ENCODE data around the gene ACER2.
A peak's percentile ranks its signal among the peaks of the same experiment; 100 is the strongest.

The ACER2 gene

GRCh38 chr9:19456426-19456825 is 47.6 kb downstream of the ACER2 start:
- no peak for DNase-seq (ENCODE audit: low spot score)

DNA sequence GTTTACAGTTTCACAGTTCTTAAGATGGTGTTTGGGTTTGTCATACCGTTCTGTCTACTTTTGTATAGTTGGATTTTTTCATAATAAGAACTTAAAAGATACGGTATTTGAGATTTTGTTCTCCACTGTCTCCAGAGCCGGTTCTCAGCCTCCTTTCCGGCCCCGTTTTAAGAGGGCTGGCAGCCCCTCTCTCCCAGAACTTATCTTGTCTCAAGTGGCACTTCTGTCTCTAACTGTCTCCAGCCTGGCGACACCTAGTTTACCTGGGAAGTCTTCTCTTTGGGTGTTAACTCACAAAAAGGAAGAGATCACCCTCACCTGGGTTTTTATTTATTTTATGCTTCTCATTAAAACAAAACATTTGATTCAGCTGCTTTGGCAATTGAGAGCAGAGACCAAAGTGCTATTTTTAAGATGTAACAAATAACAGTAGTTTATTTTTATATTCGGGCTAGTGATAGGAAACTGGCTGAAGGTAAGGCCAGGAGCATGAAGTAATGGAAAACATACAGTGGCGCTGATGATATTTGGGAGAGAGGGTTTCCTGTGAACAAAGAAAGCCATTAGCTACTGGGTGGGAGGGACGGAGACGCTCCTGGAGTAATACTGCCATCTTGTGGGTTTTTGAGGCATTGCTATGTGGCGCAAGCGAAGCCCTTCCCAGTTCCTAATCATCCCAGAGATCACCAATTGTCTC is 48.3 kb downstream of the ACER2 start:
- DNase-seq (ENCODE audit: low spot score) = peak; percentile 89

- DNase-seq (ENCODE audit: low spot score) = no peak
These were observed 48.8 kb downstream of the ACER2 start for GRCh38 chr9:19457693-19458009.

- no peak for DNase-seq (ENCODE audit: low spot score)
These were observed 51.4 kb downstream of the ACER2 start for GRCh38 chr9:19460243-19460642.

- no peak for DNase-seq (ENCODE audit: low spot score)
These were observed 52.3 kb downstream of the ACER2 start for GRCh38 chr9:19461135-19461534.

- no peak for DNase-seq (ENCODE audit: low spot score)
These were observed 55.4 kb downstream of the ACER2 start for GRCh38 chr9:19464061-19464763.

DNA sequence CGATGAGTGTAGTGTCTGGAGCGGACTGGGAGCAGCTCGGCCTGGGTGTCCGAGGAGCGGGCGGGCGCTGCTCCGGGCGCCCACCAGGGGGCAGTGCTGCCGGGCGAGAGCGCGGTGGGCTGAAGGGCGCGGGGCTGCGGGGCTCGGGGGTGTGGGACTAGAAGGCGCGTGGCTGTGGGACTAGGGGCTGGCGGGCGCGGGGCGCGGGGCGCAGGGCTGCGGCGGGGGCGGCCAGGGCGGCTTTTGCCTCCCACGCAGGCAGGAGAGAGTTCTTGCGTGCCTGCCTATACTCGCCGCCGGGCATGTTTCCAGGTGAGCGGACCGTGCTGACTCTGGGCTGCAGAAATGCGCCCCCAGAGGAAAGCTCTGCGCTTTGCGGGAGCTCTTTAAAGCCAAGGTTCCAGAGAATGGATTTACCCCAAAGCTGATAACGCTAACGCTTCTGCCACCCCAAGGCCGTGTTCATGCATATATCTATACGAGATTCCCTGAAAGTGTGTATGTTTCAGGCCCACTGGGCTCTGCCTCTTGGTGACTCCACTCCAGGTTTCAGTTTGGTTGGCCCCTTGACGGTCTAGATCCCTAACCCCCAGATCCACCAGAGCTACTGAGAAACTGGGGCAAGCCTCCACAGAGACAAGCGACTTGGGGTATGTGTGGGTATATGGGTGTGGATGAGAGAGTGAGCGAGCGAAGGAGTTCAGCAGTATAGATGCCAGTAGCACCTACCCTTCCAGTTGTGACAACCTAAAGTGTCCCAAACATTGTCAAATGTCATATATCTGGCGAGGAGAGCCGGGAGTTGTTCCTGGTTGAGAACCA is 56.2 kb downstream of the ACER2 start:
- DNase-seq (ENCODE audit: low spot score) = peak; percentile 94

DNA sequence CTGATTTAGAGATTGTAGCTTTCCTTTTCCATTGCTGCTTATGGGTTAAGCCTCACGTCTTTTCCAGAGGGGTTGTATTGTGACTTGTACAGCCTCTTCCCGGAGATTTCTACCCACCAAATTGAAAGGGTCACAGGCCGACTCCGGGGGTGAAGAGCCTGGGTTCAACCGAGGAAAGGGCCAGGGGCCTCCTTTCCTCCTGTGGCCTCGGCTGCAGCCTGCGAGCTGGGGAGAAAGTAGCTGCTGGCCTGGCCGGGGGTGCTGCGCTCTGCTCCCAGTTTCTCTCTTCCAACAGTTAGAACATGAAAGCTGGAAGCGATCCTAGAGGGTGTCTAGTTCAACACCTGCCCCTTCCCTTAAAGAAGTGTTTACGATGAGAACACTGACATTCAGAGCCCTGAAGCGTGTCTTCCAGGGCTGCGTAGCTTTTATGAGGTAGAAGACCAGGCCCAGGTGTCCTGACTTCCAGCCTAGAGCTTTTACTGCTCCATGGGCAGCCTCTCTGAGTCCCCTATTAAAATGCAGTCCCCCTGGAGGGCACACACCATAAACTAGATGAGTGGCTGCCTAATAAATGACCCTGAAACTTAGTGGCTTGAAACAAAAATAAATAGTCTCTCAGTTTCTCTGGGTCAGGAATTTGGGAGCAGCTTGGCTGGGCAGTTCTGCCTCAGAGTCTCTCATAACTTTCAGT is 56.9 kb downstream of the ACER2 start:
- DNase-seq (ENCODE audit: low spot score) = no peak

- no peak for DNase-seq (ENCODE audit: low spot score)
These were observed 57.5 kb downstream of the ACER2 start for GRCh38 chr9:19466280-19466639.

DNA sequence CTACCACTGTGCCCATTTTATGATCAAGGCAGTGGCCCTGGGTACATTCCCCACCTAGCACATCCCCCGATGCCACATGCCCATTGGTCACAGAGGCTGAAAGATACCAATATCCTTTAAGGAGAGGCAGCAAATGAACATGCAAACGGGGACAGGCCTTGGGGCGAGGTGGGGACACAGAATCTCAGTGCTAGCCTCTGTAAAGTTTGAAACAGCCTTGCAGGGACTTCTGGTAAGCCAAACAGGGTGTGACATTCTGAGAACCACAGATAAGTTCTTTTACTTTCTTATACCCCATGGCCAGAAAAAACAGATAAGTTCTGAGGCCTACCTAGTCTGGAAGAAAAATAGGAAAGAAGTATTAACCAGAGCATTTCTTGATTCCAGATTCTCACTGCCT is 60.5 kb downstream of the ACER2 start:
- no peak for DNase-seq (ENCODE audit: low spot score)

GRCh38 chr9:19470567-19470966 is 61.8 kb downstream of the ACER2 start:
- no peak for DNase-seq (ENCODE audit: low spot score)

DNA sequence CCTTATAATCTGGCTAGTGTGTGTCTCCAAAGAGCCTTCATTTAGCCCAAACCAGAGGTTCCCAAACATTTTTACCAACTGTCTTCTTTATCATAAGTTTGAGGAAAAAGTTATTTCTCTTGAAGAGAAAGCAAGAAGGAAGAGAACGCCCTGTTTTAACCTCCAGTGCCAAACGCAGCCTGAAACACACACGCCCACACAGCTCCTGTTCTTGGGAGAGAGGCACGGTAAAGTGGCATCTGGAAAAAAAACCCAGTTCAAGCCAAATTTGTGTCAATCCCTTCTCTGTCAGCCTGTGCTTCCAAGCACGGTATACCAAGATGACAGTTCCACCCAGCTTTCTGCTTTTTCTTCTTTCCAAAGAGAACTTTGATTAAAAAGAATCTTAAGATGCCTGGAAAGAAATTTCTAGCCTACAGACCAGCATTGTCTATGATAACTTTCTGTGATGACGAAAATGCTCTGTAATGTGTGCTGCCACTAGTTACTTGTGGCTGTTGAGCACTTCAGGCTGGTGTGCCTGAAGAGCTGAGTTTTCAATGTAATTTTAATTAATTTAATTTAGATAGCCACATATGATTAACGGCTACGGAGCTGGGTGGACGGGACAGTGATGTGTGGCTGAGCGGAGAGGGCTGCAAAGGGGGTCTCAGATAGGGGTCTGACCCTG is 62.3 kb downstream of the ACER2 start:
- no peak for DNase-seq (ENCODE audit: low spot score)

DNA sequence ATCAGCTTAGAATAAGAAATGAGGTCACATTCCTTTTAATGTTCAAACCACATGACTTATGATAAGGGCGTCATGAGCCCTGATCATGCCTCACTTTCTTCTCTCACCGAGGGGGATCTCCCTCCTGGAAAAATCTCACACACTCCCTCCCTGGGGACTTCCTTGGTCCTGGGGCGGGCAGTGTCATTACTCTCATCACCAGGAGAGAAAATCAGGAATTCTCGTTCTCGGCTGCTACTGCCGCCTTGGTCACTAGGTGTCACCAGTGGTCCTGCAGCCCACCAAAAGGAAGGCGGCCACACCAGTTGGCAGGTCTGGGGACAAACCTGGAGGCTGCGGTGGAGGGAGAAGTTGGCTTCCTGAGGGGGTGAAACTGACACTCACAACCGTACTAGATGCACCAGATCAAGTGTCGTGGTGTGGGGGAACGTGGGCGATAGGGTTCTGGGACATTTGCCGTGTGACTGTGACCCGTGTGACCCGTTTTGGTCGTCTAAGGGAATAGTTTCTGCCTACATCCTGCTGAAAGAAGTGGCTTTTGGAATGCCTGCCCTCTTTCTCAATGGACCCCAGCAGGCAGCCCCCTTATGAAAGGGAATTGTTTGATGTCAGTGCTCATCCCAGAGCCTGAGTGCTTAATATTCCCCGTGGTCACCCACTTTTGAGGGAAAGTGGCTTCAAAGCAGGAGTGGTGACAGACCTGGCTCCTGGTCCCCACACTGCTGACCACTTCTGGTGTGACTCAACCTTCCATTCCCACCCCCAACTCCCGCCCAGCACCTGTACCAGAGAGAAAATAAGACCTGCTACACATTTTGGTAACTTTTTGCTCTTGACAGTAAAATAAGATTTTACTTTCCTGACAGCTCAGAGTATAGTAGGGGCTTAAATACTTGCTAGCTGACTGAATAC is 63.2 kb downstream of the ACER2 start:
- peak; percentile 78 for DNase-seq (ENCODE audit: low spot score)

DNA sequence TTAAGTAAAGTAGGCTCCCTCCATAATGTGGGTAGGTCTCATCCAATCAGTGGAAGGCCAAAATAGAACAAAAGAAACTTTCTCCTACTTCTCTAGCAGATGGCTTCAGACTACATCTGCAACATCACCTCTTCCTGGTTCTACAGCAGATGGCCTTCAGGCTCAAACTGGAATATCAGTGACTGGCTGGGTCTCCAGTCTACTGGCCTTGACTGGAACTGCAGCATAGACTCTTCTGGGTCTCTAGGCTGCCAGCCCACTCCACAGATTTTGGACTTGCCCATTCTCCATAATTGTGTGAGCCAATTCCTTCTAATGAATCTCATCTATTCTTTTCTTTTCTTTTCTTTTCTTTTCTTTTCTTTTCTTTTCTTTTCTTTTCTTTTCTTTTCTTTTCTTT is 64.8 kb downstream of the ACER2 start:
- no peak for DNase-seq (ENCODE audit: low spot score)

DNA sequence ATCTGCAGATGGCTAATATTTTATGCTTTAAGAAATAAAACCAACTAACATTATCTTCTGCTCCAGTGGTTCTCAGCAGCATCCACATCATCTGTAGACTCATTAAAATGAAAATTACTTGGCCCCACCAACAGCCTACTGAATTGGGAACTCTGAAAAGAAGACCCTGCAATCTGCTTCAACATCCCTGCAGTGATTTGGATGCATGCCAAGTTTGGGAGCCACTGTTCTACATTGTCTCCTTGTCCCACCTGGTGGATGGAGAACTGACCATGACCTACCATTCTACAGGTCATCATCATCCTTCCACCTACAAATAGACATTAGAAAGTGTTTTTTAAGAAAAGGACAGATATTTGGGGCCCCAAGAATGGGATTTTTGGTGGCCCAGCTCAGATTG is 71.1 kb downstream of the ACER2 start:
- DNase-seq (ENCODE audit: low spot score) = no peak

- no peak for DNase-seq (ENCODE audit: low spot score)
These were observed 71.5 kb downstream of the ACER2 start for GRCh38 chr9:19480345-19480744.

- DNase-seq (ENCODE audit: low spot score) = no peak
These were observed 72.5 kb downstream of the ACER2 start for GRCh38 chr9:19481121-19481870.

- DNase-seq (ENCODE audit: low spot score) = no peak
These were observed 73.2 kb downstream of the ACER2 start for GRCh38 chr9:19481971-19482404.

- DNase-seq (ENCODE audit: low spot score) = no peak
These were observed 75.9 kb downstream of the ACER2 start for GRCh38 chr9:19484699-19485098.

DNA sequence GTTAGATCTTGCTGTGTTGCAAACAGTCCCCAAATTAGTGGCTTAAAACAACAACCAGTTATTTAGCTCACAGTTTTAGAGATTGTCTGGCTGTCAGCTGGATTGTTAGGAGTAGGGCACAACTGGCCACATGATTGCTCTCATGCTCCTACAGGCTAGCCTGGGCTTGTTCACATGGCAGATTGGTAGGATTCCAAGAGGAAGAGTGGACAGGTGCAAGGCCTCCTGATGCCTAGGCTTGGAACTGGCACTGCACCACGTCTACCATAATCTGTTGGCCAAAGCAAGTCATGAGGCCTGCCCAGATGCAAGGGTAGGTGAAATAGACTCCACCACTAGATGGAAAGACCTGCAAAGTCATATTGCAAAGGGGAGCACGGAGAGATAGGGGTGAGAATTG is 76.4 kb downstream of the ACER2 start:
- no peak for DNase-seq (ENCODE audit: low spot score)
